HuH-7.5 (cell line): ENCODE measurements around the gene RPL28.
A peak's percentile ranks its signal among the peaks of the same experiment; 100 is the strongest.

ENCODE experiments used
- DNase-seq: peaks from one replicate; pipeline ENCODE4 v3.0.0; 2011; ENCODE audit warnings: low spot score

RPL28 gene

DNA sequence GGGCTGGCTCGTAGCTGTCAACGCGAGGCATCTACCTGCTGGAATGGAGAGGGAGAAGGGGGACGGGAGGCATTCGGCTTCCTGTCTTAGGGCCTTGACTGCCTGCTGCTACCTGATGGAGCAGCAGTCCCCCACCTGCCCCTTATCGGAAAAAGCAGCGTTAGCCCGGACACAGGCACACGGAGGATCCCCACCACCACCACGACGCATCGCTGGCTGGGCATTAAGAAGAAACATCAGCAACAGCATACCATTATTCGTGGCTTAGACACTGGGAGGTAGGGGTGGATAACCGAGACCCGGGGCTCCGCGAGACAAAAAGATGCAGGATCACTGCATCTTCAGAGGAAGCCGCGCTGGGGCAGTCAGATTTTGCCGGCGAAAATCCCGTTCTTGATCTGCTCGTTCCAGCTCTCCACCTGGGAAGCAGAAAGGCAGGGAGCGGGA is 32.4 kb upstream of the RPL28 start:
- DNase-seq: no peak

DNA sequence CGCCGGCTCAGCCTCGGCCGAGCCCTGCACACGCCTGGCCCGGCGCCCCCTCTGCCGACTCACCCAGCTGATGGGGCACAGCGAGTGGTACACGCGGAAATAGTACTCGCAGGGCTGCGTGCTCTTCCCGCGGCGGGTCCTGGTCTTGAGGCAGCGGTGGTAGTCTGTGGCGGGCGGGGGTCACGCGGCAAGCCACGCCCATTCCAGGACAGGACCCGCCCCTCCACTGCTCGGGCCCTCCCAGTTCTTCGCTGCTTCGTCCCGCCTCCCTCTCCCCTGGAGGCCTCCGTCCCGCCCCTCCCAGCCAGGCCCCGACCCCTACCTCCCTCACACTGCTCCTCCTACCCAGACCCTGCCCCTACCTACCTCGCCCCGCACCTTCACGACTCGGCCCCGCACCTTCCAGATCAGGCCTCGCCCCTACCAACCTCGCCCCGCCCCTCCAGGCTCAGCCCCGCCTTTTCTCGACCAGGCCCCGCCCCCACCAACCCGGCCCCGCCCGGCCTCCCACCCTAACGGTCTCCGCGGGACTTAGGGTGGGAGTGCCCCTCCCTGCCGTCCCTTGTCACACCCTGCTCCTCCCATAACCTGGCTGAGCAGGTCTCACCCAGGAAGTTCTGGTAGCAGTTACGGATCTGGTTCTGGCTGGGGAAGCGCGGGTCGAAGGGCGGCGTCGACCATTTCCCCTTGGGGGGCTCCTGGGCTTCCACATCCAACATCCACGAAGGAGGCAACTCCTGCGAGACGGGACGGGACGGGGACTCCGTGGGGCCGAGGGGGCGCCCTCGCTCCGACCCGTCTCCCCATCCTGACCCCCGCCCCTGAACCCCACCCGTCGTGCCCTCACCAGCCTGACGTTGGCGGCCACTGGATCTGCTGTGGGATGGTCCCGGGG is 31.7 kb upstream of the RPL28 start:
- DNase-seq: peak; percentile 94

DNA sequence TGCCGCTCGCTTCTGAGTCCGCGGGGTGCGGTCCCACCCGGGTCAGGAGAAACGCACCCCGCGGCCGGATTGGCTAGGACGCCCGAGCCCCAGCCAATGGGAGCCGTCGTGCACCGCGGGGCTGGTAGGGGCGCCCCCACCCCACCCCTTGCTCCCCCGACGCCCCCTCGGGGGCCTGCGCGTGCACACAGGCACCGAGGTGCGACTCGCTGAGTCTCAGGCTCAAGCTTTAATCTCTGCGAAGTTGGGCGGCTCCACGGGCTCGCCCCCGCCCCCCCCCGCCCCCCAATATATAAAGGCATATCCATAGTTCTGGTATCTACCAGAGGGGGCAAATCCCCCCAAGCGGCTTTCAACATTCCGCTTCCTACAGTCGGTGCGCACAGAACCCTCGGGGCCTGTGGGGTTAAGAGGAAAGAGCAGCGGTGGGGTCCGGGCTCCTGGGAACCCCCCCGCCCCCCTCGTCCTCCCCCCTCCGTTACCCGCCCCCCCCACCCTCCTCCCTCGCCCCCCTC is 31.0 kb upstream of the RPL28 start, which contains the start of gene COX6B2:
Gene COX6B2 (minus strand): TSS at position 22 of the 515 bp plus-strand sequence. CDS start 198 bp downstream, outside the sequence.
- DNase-seq: no peak

GRCh38 chr19:55355213-55355821 is 30.4 kb upstream of the RPL28 start:
- no peak for DNase-seq

GRCh38 chr19:55358493-55358892 is 27.2 kb upstream of the RPL28 start:
- no peak for DNase-seq

- DNase-seq: no peak
Measured at GRCh38 chr19:55358943-55359908, 26.5 kb upstream of the RPL28 start.

GRCh38 chr19:55360902-55361301 is 24.8 kb upstream of the RPL28 start:
- no peak for DNase-seq

- no peak for DNase-seq
Measured at GRCh38 chr19:55362174-55362989, 23.4 kb upstream of the RPL28 start.

DNA sequence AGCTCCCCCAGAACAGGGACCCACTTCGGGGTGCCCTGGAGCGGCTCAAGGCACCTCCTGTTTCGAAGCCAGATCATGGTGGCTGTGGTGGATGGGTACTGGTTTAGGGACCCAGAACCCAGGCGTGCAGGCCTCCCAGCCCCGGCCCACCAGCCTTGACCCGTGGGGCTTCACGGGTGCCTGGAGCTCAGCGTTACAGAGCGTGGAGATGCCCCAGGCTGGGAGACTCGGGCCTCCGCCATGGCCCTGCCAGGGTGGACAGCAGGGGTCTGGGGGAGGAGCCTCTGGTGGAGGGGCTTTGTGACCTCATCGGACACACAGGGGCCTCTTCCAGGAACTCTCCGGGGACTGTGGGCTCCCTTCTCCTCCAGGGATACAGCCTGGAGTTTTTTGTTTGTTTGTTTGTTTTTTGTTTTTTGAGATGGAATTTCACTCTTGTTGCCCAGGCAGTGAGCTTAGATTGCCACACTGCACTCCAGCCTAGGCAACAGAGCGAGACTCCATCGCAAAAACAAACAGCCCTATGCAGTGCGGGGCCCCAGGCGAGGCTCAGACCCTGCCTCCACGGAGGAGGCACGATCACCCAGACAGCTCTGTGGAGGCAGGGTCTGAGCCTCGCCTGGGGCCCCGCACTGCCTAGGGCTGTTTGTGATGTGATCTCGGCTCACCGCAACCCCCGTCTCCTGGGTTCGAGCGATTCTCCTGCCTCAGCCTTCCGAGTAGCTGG is 22.6 kb upstream of the RPL28 start, which contains the start of gene GARIN5B:
Gene GARIN5B (minus strand): TSS at position 271 of the 727 bp plus-strand sequence. CDS start 194 bp downstream, at position 77.
- DNase-seq: no peak

GRCh38 chr19:55365245-55365644 is 20.5 kb upstream of the RPL28 start:
- no peak for DNase-seq

GRCh38 chr19:55365964-55366363 is 19.8 kb upstream of the RPL28 start:
- no peak for DNase-seq

- DNase-seq: no peak
Measured at GRCh38 chr19:55366790-55367189, 18.9 kb upstream of the RPL28 start.

GRCh38 chr19:55368106-55368505 is 17.6 kb upstream of the RPL28 start:
- DNase-seq: no peak

- peak; percentile 74 for DNase-seq
Measured at GRCh38 chr19:55368701-55369563, 16.8 kb upstream of the RPL28 start.

- peak; percentile 93 for DNase-seq
Measured at GRCh38 chr19:55369653-55370304, 16.0 kb upstream of the RPL28 start.

DNA sequence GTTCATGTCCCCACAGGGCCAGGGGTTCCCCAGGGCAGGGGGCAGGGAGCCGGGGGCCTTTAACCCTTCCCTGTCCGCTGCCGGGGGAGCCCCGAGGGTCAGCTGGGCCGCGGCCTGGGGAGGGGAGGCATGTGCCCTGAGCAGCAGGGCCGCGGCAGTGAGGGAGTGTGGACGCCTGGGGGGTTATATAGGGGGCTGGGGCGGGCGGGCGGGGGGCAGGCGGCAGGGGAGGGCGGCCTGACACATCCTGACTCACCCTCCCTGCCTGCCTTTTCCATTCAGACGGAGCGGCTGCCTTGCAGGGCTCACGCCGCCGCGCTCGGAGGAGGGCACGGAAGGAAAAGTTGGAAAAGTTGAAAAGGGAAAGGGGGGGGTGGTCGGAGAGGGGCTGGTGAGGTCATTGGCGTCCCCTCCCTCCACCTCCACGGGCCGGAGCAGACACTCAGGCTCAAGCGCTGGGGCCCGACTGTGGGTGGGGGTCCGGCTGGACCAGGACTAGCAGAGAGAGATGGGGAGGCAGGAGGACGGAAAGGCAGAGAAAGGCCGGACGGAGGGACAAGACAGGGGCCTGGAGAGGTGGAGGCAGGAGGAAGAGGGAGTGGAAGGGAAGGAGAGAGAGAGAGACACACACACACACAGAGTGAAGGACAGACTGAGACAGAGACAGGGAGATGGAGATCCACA is 15.3 kb upstream of the RPL28 start, which contains the start of gene IL11:
Gene IL11 (minus strand): TSS at position 159 of the 684 bp plus-strand sequence. CDS start 153 bp downstream, at position 6.
- no peak for DNase-seq

- DNase-seq: no peak
Measured at GRCh38 chr19:55372316-55373081, 13.2 kb upstream of the RPL28 start.
